ENCODE results near the gene MAMDC2.

DNA sequence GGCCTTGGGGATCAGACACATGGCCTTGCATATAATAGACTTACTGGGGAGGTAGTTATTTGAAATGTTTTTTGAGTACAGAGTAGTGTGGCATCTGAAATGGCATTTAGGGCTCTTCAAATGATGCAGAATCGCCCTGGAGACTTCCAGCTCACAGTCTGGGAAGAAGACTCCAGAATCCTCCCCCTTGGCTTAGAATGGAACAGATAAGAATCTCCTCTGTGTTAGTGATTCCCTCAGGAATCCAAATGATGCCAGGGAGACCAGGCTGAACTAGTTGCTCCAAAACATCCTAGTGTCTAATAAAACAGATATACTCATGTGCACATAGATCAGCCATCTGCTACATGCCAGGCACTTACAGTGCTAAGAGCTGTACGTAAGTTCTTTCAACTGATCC, 176.6 kb downstream of the MAMDC2 start:
- TF ChIP-seq POLR2A (IDR thresholded peaks at IDR 0.05; ENCODE audit: low read depth, low read length) = no peak
- TF ChIP-seq TAF1 (IDR thresholded peaks at IDR 0.05; ENCODE audit: borderline replicate concordance, low read depth, low read length) = no peak
- no peak for TF ChIP-seq POLR2AphosphoS5 (IDR thresholded peaks at IDR 0.05; ENCODE audit: low read depth, low read length)

Data from GM12892 (cell line).